MM.1S (cell line): ENCODE results near the gene KIRREL3.

ENCODE experiments used
- DNase-seq: peaks from one replicate; pipeline ENCODE4 v3.0.0-alpha.2; 2015
- H2AFZ ChIP-seq: fragments of 300-600 bp; sonication (generic); 2 replicates; pipeline ENCODE4 v1.6.0; 2016; ENCODE audit warnings: antibody characterized with exemption, low read length
- H3F3A ChIP-seq: fragments of 300-600 bp; sonication (generic); 2 replicates; pipeline ENCODE4 v1.6.1; 2016; ENCODE audit warnings: mild to moderate bottlenecking, antibody characterized with exemption, low read length, moderate library complexity, mixed read lengths; ENCODE audit not compliant: insufficient read depth
- H3K27ac ChIP-seq: fragments of 300-600 bp; sonication (generic); 2 replicates; pipeline ENCODE4 v1.5.1; 2016; ENCODE audit warnings: mild to moderate bottlenecking, low read length
- H3K27me3 ChIP-seq: fragments of 300-600 bp; sonication (generic); replicated peaks from 2 replicates; pipeline ENCODE4 v1.6.0; 2016; ENCODE audit warnings: low read length; ENCODE audit not compliant: insufficient read depth
- H3K36me3 ChIP-seq: fragments of 300-600 bp; sonication (generic); replicated peaks from 2 replicates; pipeline ENCODE4 v1.6.1; 2016; ENCODE audit warnings: mild to moderate bottlenecking, low read length, mixed read lengths; ENCODE audit not compliant: insufficient read depth
- H3K4me1 ChIP-seq: fragments of 300-600 bp; sonication (generic); 2 replicates; pipeline ENCODE4 v1.6.1; 2016; ENCODE audit warnings: low read length, mixed read lengths
- H3K4me2 ChIP-seq: fragments of 300-600 bp; sonication (generic); 2 replicates; pipeline ENCODE4 v1.6.0; 2016; ENCODE audit warnings: low read depth, low read length
- H3K4me3 ChIP-seq: fragments of 300-600 bp; sonication (generic); 2 replicates; pipeline ENCODE4 v1.5.1; 2016; ENCODE audit warnings: low read length, mixed read lengths
- H3K79me2 ChIP-seq: fragments of 300-600 bp; sonication (generic); 2 replicates; pipeline ENCODE4 v1.6.1; 2016; ENCODE audit warnings: mixed run types, low read length, mixed read lengths
- H3K9ac ChIP-seq: fragments of 300-600 bp; sonication (generic); 2 replicates; pipeline ENCODE4 v1.6.1; 2016; ENCODE audit warnings: low read length, mixed read lengths
- H3K9me2 ChIP-seq: fragments of 300-600 bp; sonication (generic); replicated peaks from 2 replicates; pipeline ENCODE4 v1.6.1; 2016; ENCODE audit warnings: mild to moderate bottlenecking, low read length, mixed read lengths; ENCODE audit not compliant: insufficient read depth
- H3K9me3 ChIP-seq: fragments of 300-600 bp; sonication (generic); replicated peaks from 2 replicates; pipeline ENCODE4 v1.6.1; 2016; ENCODE audit warnings: mild to moderate bottlenecking, low read length, mixed read lengths; ENCODE audit not compliant: insufficient read depth
- H4K20me1 ChIP-seq: fragments of 300-600 bp; sonication (generic); 2 replicates; pipeline ENCODE4 v1.6.1; 2016; ENCODE audit warnings: mild to moderate bottlenecking, low read length, moderate library complexity, mixed read lengths; ENCODE audit not compliant: insufficient read depth
- CTCF ChIP-seq: fragments of 300-600 bp; sonication (generic); IDR thresholded peaks from 2 replicates; pipeline ENCODE4 v1.5.1; 2016; ENCODE audit warnings: antibody characterized with exemption, low read length, mixed read lengths
- EZH2 ChIP-seq: fragments of 300-600 bp; sonication (generic); optimal IDR thresholded peaks from 2 replicates; pipeline ENCODE3; 2017; ENCODE audit warnings: low read depth, mild to moderate bottlenecking, antibody characterized with exemption, low read length, mixed read lengths
- EZH2phosphoT487 ChIP-seq: fragments of 300-600 bp; sonication (generic); IDR thresholded peaks from 2 replicates; pipeline ENCODE4 v1.6.1; 2018; ENCODE audit warnings: antibody characterized with exemption, low read length

The KIRREL3 gene

DNA sequence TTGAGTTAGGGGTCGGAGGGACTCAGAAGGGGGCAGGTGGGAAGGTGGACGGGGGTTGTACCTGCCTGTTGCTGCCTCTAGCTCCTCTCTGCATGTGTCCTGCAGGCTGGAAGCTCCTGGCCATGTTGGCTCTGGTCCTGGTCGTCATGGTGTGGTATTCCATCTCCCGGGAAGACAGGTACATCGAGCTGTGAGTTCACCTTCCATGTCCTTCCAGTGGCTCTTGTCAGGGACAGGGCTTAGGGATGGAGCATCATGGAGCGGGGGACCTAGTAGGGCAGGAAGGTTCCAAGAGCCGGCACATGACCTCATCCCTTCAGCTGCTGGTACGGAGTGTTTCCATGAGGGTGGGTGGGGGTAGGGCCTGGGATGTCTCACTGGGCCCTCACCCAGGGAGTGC, 594.2 kb downstream of the KIRREL3 start:
- H3K79me2 ChIP-seq = no peaks in the 10 kb centered on the region
- H3K4me3 ChIP-seq = no peak overlapping the region
- no peak overlapping the region for H3K9ac ChIP-seq
- H3K27me3 ChIP-seq = no peaks in the 10 kb centered on the region
- no peaks in the 10 kb centered on the region for H4K20me1 ChIP-seq
- H3K4me1 ChIP-seq = no peaks in the 10 kb centered on the region
- no peak overlapping the region for H2AFZ ChIP-seq
- H3K9me2 ChIP-seq = no peaks in the 10 kb centered on the region
- TF ChIP-seq EZH2phosphoT487 = no peak
- no peak for TF ChIP-seq EZH2
- TF ChIP-seq CTCF = no peak
- H3K4me2 ChIP-seq = no peak overlapping the region
- H3K27ac ChIP-seq = no peak overlapping the region
- no peaks in the 10 kb centered on the region for H3F3A ChIP-seq
- H3K36me3 ChIP-seq = no peaks in the 10 kb centered on the region
- no peak for DNase-seq
- H3K9me3 ChIP-seq = no peaks in the 10 kb centered on the region

- H2AFZ ChIP-seq = no peak overlapping the region
- H3F3A ChIP-seq = no peaks in the 10 kb centered on the region
- no peaks in the 10 kb centered on the region for H3K27me3 ChIP-seq
- H3K4me2 ChIP-seq = no peak overlapping the region
- no peaks in the 10 kb centered on the region for H3K9me3 ChIP-seq
- TF ChIP-seq CTCF (no peak), EZH2 (no peak), EZH2phosphoT487 (no peak)
- H3K9me2 ChIP-seq = no peaks in the 10 kb centered on the region
- H3K79me2 ChIP-seq = no peaks in the 10 kb centered on the region
- DNase-seq = no peak
- no peaks in the 10 kb centered on the region for H3K4me1 ChIP-seq
- no peak overlapping the region for H3K4me3 ChIP-seq
- H4K20me1 ChIP-seq = no peaks in the 10 kb centered on the region
- H3K27ac ChIP-seq = no peak overlapping the region
- H3K9ac ChIP-seq = no peak overlapping the region
- H3K36me3 ChIP-seq = no peaks in the 10 kb centered on the region
These were observed 594.7 kb downstream of the KIRREL3 start for GRCh38 chr11:126405906-126406305.

DNA sequence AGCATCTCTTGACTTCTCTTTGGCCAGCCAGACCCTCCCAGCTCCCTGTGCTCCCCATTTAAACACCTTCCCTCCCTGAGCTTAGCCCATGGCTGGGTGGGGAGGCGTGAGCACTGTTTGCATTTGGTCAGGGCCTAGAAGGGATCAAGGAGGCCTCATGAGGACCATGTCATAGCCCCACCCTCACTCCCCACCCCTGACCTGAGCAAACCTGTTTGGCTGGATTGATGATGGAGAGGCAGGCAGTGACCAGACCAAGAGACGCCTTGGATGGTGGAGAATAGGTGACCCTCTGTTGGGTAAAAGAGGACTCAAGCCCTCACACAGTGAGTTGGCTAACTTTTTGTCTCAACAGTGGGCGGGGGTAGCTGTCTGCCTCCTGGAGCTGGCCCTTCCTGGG, 595.2 kb downstream of the KIRREL3 start:
- no peaks in the 10 kb centered on the region for H3K36me3 ChIP-seq
- no peaks in the 10 kb centered on the region for H3K79me2 ChIP-seq
- no peaks in the 10 kb centered on the region for H3K9me3 ChIP-seq
- H3K4me2 ChIP-seq = no peak overlapping the region
- H3K27ac ChIP-seq = no peak overlapping the region
- H3K4me1 ChIP-seq = no peaks in the 10 kb centered on the region
- no peaks in the 10 kb centered on the region for H4K20me1 ChIP-seq
- no peak for TF ChIP-seq EZH2
- no peak for TF ChIP-seq EZH2phosphoT487
- TF ChIP-seq CTCF = no peak
- no peak overlapping the region for H3K9ac ChIP-seq
- H3K27me3 ChIP-seq = no peaks in the 10 kb centered on the region
- no peaks in the 10 kb centered on the region for H3K9me2 ChIP-seq
- H3F3A ChIP-seq = no peaks in the 10 kb centered on the region
- H3K4me3 ChIP-seq = no peak overlapping the region
- no peak for DNase-seq
- no peak overlapping the region for H2AFZ ChIP-seq

- Histone ChIP-seq H3K79me2 (no peaks in the 10 kb centered on the region), H3K9me2 (no peaks in the 10 kb centered on the region), H3F3A (no peaks in the 10 kb centered on the region), H3K9ac (no peak overlapping the region), H3K4me1 (no peaks in the 10 kb centered on the region), H3K9me3 (no peaks in the 10 kb centered on the region), H3K27ac (no peak overlapping the region), H3K27me3 (no peaks in the 10 kb centered on the region), H4K20me1 (no peaks in the 10 kb centered on the region), H3K4me2 (no peak overlapping the region), H3K4me3 (no peak overlapping the region), H3K36me3 (no peaks in the 10 kb centered on the region), H2AFZ (no peak overlapping the region)
- no peak for DNase-seq
- TF ChIP-seq CTCF = no peak
- TF ChIP-seq EZH2phosphoT487 = no peak
- no peak for TF ChIP-seq EZH2
These were observed 596.2 kb downstream of the KIRREL3 start for GRCh38 chr11:126404367-126404766.
